ENCODE results near the gene RILPL2.
A peak's percentile ranks its signal among the peaks of the same experiment; 100 is the strongest.
"Not testable (repeated sequence)": the region's sequence is repeated elsewhere in the genome, so short reads cannot be mapped to it uniquely, and the experiment has no call there.

RILPL2 gene

DNA sequence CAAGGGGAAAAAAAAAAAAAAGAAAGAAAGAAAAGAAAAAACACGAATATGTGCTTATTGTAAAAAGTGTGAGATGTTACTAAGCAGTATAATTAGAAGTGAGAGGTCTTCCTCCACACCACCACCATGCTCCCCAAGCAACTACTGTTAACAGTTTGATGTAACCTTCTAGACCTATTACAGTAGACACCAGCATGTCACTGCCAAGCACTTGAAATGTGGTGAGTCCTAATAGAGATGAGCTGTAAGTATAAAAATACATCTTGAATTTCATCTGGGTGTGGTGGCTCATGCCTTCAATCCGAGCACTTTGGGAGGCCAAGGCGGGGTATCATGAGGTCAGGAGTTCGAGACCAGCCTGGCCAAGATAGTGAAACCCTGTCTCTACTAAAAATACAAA lies 13.4 kb upstream of the RILPL2 start:
- DNase-seq (ENCODE audit: low read depth, low spot score): no peak

DNA sequence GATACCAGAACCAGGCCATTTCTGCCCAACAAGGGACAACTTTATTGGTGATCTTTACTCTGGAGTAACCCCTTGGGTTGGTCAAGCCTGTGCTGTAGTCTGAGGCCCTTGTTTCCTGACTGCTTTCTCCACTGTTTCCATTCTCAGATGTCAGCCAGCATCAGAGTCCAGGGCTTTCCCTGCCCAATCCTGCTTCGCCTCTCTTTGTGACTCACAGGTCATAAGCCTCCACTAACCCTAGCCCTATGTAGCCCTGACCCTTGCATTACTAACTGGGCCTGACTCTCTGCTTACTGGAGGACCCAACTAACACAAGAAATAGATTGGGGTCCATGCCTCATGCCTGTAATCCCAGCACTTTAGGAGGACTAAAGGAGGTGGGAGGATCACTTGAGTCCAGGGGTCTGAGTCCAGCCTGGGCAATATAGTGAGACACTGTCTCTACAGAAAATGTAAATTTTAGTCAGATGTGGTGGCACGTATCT lies 12.8 kb upstream of the RILPL2 start:
- DNase-seq (ENCODE audit: low read depth, low spot score): peak; percentile 18

- no peak for DNase-seq (ENCODE audit: low read depth, low spot score)
Measured at GRCh38 chr12:123446333-123446713, 9.8 kb upstream of the RILPL2 start.

- peak; percentile 55 for DNase-seq (ENCODE audit: low read depth, low spot score)
Measured at GRCh38 chr12:123445388-123446332, 9.2 kb upstream of the RILPL2 start.

- DNase-seq (ENCODE audit: low read depth, low spot score): no peak
Measured at GRCh38 chr12:123444092-123445026, 7.9 kb upstream of the RILPL2 start.

GRCh38 chr12:123442774-123443173 lies 6.3 kb upstream of the RILPL2 start:
- DNase-seq (ENCODE audit: low read depth, low spot score): no peak

- DNase-seq (ENCODE audit: low read depth, low spot score): no peak
Measured at GRCh38 chr12:123441523-123442164, 5.2 kb upstream of the RILPL2 start.

- DNase-seq (ENCODE audit: low read depth, low spot score): no peak
Measured at GRCh38 chr12:123435636-123436016, 858 bp downstream of the RILPL2 start.

GRCh38 chr12:123433615-123434014 lies 2.9 kb downstream of the RILPL2 start:
- DNase-seq (ENCODE audit: low read depth, low spot score): no peak

DNA sequence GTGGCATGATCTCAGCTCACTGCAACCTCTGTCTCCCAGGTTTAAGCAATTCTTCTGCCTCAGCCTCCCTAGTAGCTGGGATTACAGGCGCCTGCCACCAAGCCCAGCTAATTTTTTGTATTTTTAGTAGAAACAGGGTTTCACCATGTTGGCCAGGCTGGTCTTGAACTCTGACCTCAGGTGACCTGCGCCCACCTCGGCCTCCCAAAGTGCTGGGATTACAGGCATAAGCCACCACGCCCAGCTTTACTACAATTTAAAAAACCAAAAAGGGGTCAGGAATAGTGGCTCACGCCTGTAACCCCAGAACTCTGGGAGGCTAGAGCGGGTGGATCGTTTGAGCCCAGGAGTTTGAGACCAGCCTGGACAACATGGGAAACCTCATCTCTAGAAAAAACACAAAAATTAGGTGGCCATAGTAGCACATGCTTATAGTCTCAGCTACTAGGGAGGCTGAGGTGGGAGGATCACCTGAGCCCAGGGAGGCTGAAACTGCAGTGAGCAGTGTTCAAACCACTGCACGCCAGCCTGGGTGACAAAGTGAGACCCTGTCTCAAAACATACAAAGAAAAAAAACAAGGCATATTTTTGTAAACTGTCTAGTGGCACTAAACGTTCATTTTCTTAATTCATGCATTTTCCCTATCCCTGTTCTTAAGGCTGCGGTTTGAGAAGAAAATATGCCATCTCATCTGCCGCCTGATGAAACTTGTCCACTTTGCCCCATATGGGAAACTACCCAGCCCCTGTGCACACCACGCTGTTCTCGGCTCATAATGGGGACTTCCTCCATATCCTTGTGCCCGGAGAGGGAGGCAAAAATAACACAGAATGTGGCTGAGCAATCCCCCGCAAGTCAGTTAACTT lies 4.3 kb downstream of the RILPL2 start:
- DNase-seq (ENCODE audit: low read depth, low spot score): not testable (repeated sequence)

DNA sequence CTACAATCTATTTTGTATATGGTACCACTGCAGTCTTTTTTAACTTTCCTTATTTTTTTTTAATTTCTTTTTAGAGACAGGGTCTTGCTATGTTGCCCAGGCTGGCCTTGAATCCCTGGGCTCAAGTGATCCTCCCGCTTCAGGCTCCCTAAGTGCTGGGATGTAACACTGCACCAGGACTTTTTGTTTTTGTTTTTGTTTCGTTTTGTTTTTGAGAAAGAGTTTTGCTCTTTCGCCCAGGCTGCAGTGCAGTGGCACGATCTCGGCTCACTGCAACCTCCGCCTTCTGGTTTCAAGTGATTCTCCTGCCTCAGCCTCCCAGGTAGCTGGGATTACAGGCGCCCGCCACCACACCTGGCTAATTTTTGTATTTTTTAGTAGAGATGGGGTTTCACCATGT lies 7.4 kb downstream of the RILPL2 start:
- DNase-seq (ENCODE audit: low read depth, low spot score): not testable (repeated sequence)

DNA sequence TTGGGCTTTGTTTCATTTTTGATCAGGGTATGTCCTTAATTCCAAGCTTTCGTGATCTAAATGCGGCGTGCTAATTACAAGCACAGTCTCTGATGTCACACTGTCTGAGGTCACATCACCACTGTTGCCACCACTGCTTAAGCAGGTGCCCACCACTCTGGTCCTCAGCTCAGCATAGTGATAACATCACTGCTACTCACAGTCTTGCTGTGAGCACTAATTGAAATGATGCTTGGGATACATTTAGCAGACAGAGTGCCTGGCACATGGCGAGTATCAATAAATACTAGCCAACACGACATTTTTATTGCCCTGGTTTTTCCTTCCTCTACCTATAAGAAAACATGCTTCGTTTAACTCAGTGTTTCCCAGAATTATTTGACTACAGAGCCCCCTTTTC lies 7.9 kb downstream of the RILPL2 start:
- DNase-seq (ENCODE audit: low read depth, low spot score): no peak

GRCh38 chr12:123427036-123427769 lies 9.3 kb downstream of the RILPL2 start:
- DNase-seq (ENCODE audit: low read depth, low spot score): no peak

DNA sequence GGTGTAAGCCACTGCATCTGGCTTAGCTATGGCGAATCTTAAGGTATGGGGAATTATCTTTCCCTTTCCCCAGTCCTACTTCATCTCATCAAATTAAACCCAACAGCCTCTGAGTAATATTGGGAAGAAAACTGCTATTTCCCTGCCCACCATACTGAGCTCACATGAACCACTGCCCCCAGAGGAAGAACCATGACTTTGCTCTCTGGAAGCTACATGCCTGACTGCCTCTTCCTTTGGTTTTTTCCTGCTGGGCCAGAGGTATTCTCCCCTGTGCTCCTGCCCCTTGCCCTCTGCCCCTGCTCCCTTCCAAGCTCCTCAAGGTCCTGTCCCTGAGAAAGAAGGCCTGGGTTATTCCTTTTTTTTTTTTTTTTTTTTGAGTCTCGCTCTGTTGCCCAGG lies 15.2 kb downstream of the RILPL2 start:
- no peak for DNase-seq (ENCODE audit: low read depth, low spot score)

GRCh38 chr12:123410041-123410412 lies 26.5 kb downstream of the RILPL2 start:
- no peak for DNase-seq (ENCODE audit: low read depth, low spot score)

DNA sequence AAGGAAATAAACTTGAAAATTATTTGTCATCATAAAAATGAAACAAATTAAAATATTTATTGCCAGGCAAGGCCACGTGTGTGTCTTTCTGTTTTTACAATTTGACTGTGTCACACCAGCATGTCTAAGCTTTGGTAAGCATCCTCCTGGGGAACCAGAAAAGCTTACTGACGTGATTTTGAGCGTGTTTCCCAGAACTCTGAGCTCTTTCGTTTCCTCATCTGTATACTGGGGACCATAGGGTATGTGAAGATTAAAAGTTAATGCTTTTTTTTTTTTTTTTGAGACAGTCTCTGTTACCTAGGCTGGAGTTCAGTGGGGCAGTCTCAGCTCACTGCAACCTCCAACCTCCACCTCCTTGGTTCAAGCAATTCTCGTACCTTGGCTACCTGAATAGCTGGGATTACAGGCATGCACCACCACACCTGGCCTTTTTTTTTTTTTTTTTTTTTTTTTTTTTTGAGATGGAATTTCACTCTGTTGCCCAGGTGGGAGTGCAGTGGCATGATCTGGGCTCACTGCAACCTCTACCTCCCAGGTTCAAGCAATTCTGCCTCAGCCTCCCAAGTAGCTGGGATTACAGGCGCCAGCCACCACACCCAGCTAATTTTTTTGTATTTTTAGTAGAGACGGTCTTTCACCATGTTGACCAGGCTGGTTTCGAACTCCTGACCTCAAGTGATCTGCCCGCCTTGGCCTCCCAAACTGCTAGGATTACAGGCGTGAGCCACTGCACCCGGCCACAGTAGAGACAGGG lies 27.0 kb downstream of the RILPL2 start:
- DNase-seq (ENCODE audit: low read depth, low spot score): not testable (repeated sequence)

DNA sequence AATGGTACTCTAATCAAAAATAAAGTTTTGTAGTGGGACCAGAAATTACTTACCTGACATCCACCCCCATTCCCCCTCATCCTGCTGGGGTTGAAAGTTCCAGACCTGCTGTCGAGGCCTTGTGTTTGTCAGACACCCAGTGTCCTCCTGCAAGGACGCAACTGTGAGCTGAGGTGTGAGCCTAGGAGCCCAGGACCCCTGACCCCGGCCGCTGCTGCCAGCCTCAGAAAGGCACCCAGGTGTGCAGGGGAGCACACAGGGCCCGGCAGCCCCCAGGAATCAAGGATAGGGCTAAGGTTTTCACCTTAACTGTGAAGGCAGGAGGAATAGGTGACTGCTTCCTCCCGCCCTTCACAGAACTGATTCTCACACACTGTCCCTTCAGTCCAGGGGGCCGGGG lies 27.9 kb downstream of the RILPL2 start:
- DNase-seq (ENCODE audit: low read depth, low spot score): not testable (repeated sequence)

GRCh38 chr12:123407934-123408333 lies 28.6 kb downstream of the RILPL2 start:
- not testable (repeated sequence) for DNase-seq (ENCODE audit: low read depth, low spot score)

DNA sequence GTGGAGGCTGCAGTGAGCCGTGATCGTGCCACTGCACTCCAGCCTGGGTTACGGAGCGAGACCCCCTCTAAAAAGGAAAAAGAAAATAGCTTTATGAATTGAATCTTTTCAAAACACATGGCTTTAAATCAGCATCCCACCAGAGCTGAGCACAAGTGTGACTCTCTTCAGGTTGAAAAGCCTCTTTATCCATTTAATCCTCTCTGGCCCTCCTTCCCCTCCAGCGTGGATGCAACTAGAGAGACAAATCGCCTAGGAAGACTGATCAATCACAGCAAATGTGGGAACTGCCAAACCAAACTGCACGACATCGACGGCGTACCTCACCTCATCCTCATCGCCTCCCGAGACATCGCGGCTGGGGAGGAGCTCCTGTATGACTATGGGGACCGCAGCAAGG lies 29.2 kb downstream of the RILPL2 start:
- not testable (repeated sequence) for DNase-seq (ENCODE audit: low read depth, low spot score)
